Measurements from ENCODE around the gene C1QTNF2. TPM values are rescaled to one million over a fixed set of nuclear protein-coding genes. Genes with fewer than 3 reads are reported as not detected.
A peak's percentile ranks its signal among the peaks of the same experiment; 100 is the strongest.

C1QTNF2 gene
- total RNA-seq, 1 experiment from 2014 or later = 2.5 TPM

DNA sequence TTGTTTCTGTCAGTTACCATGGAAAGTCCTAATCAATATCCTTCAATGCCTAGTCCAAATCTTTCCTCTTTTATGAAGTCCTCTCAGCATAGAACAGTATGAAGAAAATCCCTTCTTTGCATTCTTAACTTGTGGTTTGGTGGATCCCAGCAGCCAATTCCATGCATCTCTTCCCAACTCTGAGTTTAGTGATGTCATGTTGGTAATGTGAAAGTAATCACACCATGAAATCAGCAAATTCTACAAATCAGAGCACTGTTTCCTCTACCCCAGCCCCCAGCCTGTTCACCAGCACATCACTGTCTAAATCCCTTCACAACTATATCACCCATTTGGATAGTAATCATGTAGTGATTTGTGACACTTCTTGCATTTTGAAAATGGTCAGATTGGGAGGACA lies 4.7 kb upstream of the C1QTNF2 start:
- DNase-seq (ENCODE audit: low read depth) = no peak

- DNase-seq (ENCODE audit: low read depth) = no peak
Measured at GRCh38 chr5:160371294-160371693, 868 bp upstream of the C1QTNF2 start.

DNA sequence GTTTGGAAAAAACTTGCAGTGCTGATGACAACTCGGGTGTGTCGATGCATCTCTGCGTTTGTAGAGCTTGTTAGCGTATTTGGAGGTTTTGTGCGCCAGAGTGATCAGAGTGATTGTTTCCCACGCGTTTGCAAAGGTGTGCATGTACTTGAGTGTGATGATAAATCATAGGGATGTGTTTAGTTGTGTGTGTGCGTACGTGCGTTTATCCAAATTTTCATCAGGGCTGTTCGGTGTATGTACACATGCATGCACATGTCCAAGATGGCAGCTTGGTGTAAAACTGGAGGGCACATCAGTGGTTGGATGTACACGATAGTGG lies 248 bp upstream of the C1QTNF2 start:
- DNase-seq (ENCODE audit: low read depth) = no peak

DNA sequence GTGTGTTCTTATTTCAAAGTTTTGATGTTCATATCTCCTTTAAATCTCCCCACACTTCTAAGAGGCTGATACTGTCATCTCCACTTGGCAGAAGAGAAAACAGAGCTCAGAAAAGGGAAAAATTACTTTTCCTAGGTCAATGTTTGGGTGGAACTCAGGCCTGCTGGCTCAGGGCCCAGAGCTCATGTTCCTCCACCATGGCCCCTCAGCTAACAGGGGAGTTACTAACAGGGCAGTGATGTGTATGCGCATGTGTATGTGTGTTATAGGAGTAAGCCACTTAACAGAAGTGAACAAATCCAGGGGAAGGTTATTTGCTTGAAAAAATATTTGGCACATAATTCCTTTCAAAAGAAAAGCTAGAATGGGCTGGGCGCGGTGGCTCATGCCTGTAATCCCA lies 2.5 kb downstream of the C1QTNF2 start:
- no peak for DNase-seq (ENCODE audit: low read depth)

DNA sequence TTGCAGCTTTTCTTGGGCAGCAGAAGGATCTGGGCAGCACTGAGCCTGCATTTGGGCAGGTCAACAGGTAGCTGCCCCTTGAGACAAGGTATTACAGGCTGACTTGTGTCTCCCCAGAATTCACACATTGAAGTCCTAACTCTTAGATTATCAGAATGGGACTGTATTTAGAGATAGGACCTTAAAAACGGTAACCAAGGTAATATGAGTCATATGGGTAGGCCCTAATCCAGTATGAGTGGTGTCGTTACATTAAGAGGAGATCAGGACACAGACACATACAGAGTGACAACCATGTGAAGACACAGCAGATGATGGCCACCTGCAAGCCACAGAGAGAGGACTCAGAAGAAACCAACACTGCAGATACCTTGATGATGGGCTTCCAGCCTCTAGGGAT lies 3.2 kb downstream of the C1QTNF2 start:
- DNase-seq (ENCODE audit: low read depth) = no peak

- no peak for DNase-seq (ENCODE audit: low read depth)
Measured at GRCh38 chr5:160366230-160366629, 4.2 kb downstream of the C1QTNF2 start.

DNA sequence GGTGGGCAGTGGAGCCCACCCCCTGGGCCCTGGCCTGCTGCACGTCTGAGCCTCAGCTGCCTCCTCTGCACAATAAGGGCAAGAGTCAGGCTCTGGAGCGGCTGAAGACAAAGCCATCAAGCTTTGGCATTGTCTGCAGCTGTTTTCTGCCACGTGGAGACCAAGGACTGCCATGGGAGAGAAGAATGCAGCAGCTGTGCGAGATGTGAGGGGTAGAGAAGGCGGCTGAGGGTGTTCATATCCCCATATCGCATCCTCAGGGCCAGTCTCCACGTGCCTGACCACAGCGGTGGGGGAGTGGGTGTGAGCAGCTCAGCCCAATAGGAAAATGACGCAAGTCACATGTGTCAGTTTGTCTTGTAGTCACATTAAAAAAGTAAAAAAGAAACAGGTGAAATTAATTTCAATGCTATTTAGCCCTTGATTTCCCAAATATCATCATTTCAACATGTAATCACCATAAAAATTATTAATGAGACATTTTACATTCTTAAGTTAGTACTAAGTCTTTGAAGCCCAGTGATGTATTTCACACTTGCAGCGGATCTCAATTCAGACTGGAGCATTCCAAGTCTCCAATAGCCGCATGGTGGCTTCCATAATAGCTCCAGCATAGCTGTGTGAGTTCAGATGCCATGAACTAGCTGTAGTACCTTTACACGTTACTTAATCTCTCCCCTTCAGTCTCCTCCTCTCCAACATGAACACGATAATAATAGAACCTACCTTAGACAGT lies 6.6 kb downstream of the C1QTNF2 start:
- no peak for DNase-seq (ENCODE audit: low read depth)

GRCh38 chr5:160363211-160363610 lies 7.2 kb downstream of the C1QTNF2 start:
- no peak for DNase-seq (ENCODE audit: low read depth)

GRCh38 chr5:160361624-160362228 lies 8.7 kb downstream of the C1QTNF2 start:
- DNase-seq (ENCODE audit: low read depth) = no peak

- DNase-seq (ENCODE audit: low read depth) = no peak
Measured at GRCh38 chr5:160360310-160360709, 10.1 kb downstream of the C1QTNF2 start.

DNA sequence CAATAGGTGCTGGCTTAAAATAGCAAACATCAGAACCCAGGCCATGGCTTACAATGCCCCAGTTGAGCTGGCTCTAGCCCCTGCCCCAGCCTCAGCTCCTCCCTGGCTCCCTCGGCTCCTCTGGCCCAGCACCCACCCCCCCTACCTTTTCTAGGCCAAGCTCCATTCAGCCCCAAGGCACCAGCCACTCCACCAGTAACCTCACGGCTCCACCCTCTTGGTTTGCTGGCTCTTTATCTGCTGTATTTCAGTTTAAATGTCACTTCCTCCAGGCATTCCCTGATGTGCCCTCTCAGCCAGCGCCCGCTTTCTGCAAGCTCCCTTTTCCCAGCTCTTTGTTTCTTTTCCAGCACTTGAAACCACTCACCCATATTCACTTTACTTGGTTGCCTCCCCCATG lies 10.6 kb downstream of the C1QTNF2 start:
- DNase-seq (ENCODE audit: low read depth) = peak; percentile 33

DNA sequence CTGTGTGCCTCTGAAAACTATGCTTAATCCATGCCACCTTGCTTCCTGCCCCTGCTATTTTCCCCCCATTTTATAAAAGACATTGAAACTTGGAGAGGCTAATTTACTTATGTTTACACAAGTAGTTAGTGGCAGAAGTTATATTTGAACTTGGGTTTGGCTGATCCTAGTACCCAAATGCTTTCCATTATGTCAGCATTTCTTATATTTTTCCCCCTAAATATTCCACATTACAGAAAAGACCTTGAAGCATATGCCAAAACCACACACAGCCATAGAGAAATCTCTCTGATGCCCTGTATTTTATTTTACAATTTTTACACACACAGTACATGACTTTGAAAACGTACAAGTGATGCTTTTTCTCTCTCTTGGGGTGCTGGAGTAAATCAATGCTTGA lies 11.2 kb downstream of the C1QTNF2 start:
- DNase-seq (ENCODE audit: low read depth) = no peak

DNA sequence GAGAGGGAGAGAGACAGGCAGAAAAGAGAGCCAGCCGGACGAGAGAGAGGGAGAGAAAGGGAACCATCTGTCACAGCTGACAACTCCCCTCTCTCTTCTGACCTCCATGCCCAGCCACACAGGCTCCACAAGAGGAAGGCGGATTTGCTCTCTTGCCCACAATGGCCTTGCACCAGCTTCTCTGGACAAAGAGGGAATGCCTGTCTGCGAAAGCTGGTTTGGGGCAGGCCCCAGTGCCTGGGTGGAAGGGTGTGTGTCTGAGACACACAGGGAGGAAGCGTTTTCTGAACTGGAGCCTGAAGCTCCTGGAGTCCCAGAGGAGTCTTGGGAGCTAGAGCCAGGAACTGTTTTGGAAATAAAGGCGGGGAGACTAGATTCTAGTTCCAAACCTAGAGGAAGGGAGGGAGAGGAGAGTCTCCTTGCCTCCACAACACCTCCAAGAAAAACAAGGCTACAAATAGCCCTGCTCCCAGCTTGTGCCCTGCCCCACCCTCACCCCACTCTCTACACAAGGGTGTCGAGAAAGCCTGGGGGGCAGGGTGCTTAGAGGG lies 12.5 kb downstream of the C1QTNF2 start:
- DNase-seq (ENCODE audit: low read depth) = no peak

DNA sequence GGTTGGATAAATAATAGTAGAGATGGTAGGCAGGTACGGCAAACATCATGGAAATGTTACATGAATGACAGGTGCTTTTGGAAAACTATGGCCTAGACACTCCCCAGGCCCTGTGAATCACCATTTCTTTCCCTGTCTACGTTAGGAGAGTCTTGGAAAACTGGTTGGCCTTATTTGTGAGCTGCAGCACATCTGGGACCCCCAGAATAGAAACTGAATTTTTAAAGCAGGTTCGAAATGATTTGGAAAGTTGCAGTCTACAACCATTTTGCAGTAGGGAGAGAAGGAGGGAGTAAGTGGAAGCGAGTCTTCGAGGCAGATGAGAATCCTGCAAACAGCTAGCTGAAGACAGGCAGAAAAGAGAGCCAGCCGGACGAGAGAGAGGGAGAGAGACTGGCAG lies 13.0 kb downstream of the C1QTNF2 start:
- DNase-seq (ENCODE audit: low read depth) = no peak

DNA sequence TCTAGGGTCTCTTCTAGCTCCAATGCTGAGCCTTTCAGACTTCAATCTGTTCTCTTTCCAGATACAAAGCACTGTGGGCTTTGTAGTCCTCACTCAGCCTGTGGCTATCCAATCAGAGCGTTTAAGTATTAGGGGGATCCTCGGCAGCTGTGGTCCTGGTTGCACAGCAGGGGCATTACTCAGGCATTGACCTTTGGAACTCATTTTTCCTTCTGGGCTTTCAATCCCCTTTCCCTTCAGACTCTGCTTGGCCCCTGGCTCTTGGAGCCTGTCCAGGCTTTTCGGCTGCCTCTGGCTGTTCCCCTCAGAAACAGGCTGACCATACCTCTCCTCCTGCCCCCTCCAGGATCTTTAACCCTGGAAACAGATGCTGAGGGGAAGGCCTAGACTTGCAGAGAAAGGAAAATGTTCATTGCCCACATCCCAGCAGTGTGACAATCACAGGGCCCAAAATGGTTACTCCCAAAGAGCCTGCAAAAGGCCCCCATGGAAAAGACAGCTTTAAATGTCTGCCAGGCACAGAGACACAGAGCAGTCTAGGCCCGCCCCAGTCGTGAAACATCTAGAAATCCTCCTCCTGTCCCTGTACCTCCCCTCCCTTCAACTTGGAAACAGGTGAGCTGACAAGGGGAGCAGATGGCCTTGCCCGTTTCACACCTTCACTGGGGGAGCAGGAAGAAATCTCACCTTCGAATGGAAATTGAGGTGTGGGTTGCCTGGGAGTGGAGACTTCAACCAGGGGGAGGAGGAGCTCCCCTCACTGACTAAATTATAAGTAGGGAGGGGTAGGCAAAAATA lies 13.7 kb downstream of the C1QTNF2 start:
- DNase-seq (ENCODE audit: low read depth) = no peak

GRCh38 chr5:160354666-160355065 lies 15.8 kb downstream of the C1QTNF2 start:
- no peak for DNase-seq (ENCODE audit: low read depth)

- DNase-seq (ENCODE audit: low read depth) = no peak
Measured at GRCh38 chr5:160353379-160353778, 17.0 kb downstream of the C1QTNF2 start.

- DNase-seq (ENCODE audit: low read depth) = no peak
Measured at GRCh38 chr5:160352308-160352707, 18.1 kb downstream of the C1QTNF2 start.

DNA sequence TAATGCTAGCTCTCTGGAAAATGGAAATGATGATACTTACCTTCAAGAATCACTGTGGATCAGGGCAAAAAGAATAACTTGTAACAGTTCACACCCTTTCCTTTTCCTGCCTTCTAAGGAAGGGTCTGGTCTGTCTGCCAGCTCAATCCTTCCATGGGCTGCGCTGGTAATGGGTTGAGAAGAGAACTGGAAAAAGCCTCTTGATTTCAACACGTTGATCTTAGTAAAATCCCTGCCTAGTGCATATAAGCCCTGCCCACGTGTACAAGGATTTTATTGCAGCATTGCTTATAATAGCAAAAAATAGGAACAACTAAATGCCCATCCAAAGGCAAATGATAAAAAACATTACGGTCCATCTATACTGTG lies 20.5 kb downstream of the C1QTNF2 start:
- DNase-seq (ENCODE audit: low read depth) = no peak

DNA sequence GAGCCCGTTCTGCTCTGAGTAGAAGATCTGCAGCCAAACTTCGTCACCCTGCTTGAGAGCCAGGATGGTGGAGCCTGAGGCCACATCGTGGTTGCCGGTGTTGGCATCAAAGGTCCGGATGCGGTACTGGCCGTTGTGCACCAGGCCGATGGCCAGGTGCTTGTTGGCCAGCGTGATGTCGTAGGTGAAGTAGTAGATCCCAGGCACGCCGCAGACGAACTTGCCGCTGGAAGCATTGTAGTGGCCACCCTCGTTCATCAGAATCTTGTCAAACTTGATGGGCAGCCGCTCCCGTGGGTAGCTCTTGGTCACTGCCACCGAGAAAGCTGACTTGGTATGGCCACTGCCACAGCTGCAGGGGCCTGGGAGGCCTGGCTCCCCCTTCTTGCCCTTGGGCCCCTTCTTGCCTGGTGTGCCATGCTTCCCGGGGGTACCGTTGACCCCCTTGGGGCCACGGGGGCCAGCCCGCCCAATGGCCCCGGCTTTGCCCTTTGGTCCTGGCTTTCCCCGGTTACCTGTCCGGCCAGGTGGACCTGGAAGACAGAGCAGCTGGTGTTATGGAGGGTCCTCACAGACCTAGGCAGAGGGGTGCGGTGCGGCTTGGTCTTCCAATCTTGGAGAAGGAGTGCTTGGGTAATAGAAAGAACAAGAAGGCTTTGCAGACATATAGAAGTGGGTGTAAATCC lies 21.0 kb downstream of the C1QTNF2 start:
- DNase-seq (ENCODE audit: low read depth) = no peak

- no peak for DNase-seq (ENCODE audit: low read depth)
Measured at GRCh38 chr5:160348080-160348479, 22.3 kb downstream of the C1QTNF2 start.

DNA sequence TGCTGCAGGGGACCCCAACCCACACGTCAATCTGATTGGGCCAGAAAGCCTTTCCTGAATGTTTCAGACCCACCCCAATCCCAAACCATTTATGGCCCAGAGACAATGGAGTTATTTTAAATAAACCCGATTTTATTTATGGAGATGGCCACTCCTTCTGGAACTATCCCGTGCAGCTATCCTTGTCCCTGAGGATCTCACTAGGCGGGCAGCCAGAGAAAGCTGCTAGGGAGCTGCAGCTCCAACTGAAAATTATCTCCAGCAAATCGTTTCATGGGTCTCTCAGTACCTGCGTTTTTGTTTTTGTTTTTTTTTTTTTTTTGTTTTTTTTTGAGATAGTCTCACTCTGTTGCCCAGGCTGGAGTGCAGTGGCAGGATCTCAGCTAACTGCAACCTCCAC lies 23.0 kb downstream of the C1QTNF2 start:
- DNase-seq (ENCODE audit: low read depth) = no peak

All from M059J (cell line).